Right lobe of liver (tissue), 4 donors: ENCODE measurements around the gene FUT6.

Experiments
- CTCF ChIP-seq, 4 donors: fragments of 200-600 bp in 3 of 4; fragments of 450-650 bp in 1 of 4; IDR thresholded peaks; one replicate each; pipeline versions ENCODE4 v1.5.1 to v1.8.0; 2016 to 2022; ENCODE audit warnings: antibody characterized with exemption in 4 of 4, mild to moderate bottlenecking in 2 of 4
- POLR2A ChIP-seq: fragments of 450-650 bp; IDR thresholded peaks from one replicate; pipeline ENCODE4 v1.6.1; 2017; ENCODE audit warnings: antibody characterized with exemption, mild to moderate bottlenecking
- donor health status: DM: no; HTN: no; CAD: no.
- donor health status: DM: no; HTN: no; CAD: no.
- donor health status: DM: no; HTN: yes; CAD: no.

GRCh38 chr19:5827891-5828660 is 11.4 kb downstream of the FUT6 start:
- TF ChIP-seq POLR2A: peak; percentile 99
- TF ChIP-seq CTCF (IDR thresholded peaks at IDR 0.05): peak in 1 of 4 donors; percentile 5
